Tibial nerve (tissue), 4 donors: ENCODE measurements around the gene RAPGEF2.

Experiments
- EP300 ChIP-seq, 2 donors: sonication (generic); formaldehyde crosslinking; IDR thresholded peaks; one replicate each; pipeline ENCODE4 v1.6.1; 2017; ENCODE audit warnings: antibody characterized with exemption in 2 of 2, mild to moderate bottlenecking in 1 of 2
- POLR2A ChIP-seq, 2 donors: fragments of 450-650 bp; IDR thresholded peaks; one replicate each; pipeline ENCODE4 v1.6.1; 2017; ENCODE audit warnings: antibody characterized with exemption in 2 of 2, mild to moderate bottlenecking in 2 of 2, moderate library complexity in 2 of 2
- TF ChIP-seq, protein P1 (sequence below), 5 experiments: fragments of 200-600 bp in 3 of 5; fragments of 450-650 bp in 2 of 5; sonication (generic) in 3 of 5; IDR thresholded peaks; one replicate each; pipeline ENCODE4 v1.5.1; 2016 to 2019; ENCODE audit warnings: antibody characterized with exemption in 5 of 5, mild to moderate bottlenecking in 3 of 5, moderate library complexity in 2 of 5

GRCh38 chr4:159101988-159102621 is 774 bp upstream of the RAPGEF2 start:
- TF ChIP-seq POLR2A (IDR thresholded peaks at IDR 0.05) (no peak), EP300 (IDR thresholded peaks at IDR 0.05) (no peak)
- TF ChIP-seq, protein P1, sequence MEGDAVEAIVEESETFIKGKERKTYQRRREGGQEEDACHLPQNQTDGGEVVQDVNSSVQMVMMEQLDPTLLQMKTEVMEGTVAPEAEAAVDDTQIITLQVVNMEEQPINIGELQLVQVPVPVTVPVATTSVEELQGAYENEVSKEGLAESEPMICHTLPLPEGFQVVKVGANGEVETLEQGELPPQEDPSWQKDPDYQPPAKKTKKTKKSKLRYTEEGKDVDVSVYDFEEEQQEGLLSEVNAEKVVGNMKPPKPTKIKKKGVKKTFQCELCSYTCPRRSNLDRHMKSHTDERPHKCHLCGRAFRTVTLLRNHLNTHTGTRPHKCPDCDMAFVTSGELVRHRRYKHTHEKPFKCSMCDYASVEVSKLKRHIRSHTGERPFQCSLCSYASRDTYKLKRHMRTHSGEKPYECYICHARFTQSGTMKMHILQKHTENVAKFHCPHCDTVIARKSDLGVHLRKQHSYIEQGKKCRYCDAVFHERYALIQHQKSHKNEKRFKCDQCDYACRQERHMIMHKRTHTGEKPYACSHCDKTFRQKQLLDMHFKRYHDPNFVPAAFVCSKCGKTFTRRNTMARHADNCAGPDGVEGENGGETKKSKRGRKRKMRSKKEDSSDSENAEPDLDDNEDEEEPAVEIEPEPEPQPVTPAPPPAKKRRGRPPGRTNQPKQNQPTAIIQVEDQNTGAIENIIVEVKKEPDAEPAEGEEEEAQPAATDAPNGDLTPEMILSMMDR (IDR thresholded peaks at IDR 0.05) = no peak
